H1 (cell line): Measurements from ENCODE around the gene PASK. TPM values are rescaled to one million over a fixed set of nuclear protein-coding genes. Genes with fewer than 3 reads are reported as not detected.

ENCODE experiments used
- CBX5 ChIP-seq: fragments of 300-800, 300-1000 bp; sonication (generic); IDR thresholded peaks from 2 replicates; pipeline ENCODE4 v1.7.1; 2016; ENCODE audit warnings: antibody characterized with exemption, low read length, low read depth
- CTBP2 ChIP-seq: IDR thresholded peaks from 2 replicates; pipeline ENCODE4 v1.7.0; 2011; ENCODE audit warnings: borderline replicate concordance, mild to moderate bottlenecking, moderate library complexity, mixed read lengths, low read length; ENCODE audit not compliant: insufficient read depth, insufficient read length
- KDM1A ChIP-seq: fragments of 200-600, 300-600 bp; sonication (generic); IDR thresholded peaks from 2 replicates; pipeline ENCODE4 v1.7.1; 2016; ENCODE audit warnings: mild to moderate bottlenecking, low read length, borderline replicate concordance
- NANOG ChIP-seq: IDR thresholded peaks from 2 replicates; pipeline ENCODE4 v1.6.1; 2011; ENCODE audit warnings: low read length, low read depth, mild to moderate bottlenecking, inconsistent platforms; ENCODE audit not compliant: insufficient read depth, poor library complexity, severe bottlenecking
- PHF8 ChIP-seq: fragments of 200-600 bp; sonication (generic); conservative IDR thresholded peaks from 2 replicates; pipeline ENCODE4 v1.7.1; 2012; ENCODE audit warnings: low read depth, mild to moderate bottlenecking, inconsistent platforms, low read length, moderate library complexity
- RFX5 ChIP-seq: IDR thresholded peaks from 2 replicates; pipeline ENCODE4 v1.6.1; 2011; ENCODE audit warnings: low read depth, low read length, improper control_type of control experiment, borderline replicate concordance
- polyA plus RNA-seq, 7 experiments: library from polyadenylated mRNA; depleted of rRNA in 3 of 7; stranded (reverse) in 5 of 7; unstranded in 2 of 7; fragments of >200 nt in 5 of 7; fragments of 200-250 nt in 2 of 7; gene quantifications; 1 replicate in 5 of 7; 2 replicates in 1 of 7; 4 replicates in 1 of 7; pipeline versions ENCODE4 v1.2.1 to v1.2.3, GENCODE V29; 2011 to 2013; ENCODE audit warnings: missing spikeins in 2 of 7, mixed read lengths in 2 of 7
- total RNA-seq: library from RNA; stranded (reverse); fragmentation: NEBNext Ultra II Directional; extraction: Animal tissue kit (Norgen Biotek cat#: 25700); gene quantifications from 2 replicates; pipeline ENCODE4 v1.2.1, GENCODE V29; 2021
- TF ChIP-seq, protein P1 (sequence below), 3 experiments: IDR thresholded peaks; 1 replicate in 2 of 3; 2 replicates in 1 of 3; pipeline versions ENCODE4 v1.5.1 to v1.6.1; 2011; ENCODE audit warnings: low read length in 3 of 3, mild to moderate bottlenecking in 3 of 3, inconsistent platforms in 2 of 3, low read depth in 1 of 3, moderate library complexity in 1 of 3; ENCODE audit not compliant: insufficient read depth in 1 of 3; ENCODE audit errors: control extremely low read depth in 1 of 3
- TF ChIP-seq, protein P2 (sequence below): IDR thresholded peaks from 2 replicates; pipeline ENCODE4 v1.6.1; 2012; ENCODE audit warnings: inconsistent platforms

PASK gene
- total and polyA plus RNA-seq, 2 of the 8 experiments (the other 6 are each of a cell fraction or from before 2014, with no cell fraction given): 20.5 to 66.1 TPM

DNA sequence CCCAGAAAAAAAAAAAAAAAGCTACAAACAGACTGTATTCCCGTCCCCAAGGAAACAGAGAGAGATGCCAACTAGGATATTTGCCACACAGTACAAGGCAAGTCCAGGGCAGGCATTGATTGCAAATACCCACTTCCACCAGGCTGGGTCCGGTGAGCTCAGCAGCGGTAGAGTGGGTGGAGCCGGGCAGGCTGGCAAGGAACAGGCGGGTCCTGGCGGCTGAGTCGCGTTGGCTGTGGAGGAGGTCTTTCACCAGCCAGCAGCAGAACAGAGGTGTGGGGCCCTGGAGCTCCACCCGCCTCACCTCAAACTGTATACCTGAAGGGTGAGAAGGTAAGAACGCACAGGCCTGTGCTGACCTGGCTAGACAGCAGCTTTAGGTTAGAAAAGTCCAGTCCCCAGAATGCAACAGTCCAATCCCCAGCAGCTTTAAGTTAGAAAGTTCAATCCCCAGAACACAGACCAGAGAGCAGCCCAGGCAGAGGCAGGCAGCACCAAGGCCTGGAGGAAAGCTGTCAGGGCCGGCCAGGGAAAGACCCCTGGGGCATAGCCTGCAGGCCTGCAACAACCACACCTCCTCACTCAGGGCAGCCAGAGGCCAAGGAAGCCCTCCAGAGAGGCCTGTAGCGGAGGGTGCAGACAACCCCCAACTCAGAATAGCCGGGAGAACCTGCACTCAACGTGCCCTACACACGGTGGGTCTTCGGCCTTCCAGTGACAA lies 25.3 kb downstream of the PASK start (continued):
- TF ChIP-seq, protein P1, sequence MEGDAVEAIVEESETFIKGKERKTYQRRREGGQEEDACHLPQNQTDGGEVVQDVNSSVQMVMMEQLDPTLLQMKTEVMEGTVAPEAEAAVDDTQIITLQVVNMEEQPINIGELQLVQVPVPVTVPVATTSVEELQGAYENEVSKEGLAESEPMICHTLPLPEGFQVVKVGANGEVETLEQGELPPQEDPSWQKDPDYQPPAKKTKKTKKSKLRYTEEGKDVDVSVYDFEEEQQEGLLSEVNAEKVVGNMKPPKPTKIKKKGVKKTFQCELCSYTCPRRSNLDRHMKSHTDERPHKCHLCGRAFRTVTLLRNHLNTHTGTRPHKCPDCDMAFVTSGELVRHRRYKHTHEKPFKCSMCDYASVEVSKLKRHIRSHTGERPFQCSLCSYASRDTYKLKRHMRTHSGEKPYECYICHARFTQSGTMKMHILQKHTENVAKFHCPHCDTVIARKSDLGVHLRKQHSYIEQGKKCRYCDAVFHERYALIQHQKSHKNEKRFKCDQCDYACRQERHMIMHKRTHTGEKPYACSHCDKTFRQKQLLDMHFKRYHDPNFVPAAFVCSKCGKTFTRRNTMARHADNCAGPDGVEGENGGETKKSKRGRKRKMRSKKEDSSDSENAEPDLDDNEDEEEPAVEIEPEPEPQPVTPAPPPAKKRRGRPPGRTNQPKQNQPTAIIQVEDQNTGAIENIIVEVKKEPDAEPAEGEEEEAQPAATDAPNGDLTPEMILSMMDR (IDR thresholded peaks at IDR 0.05; ENCODE audit: control extremely low read depth in 1 of 3, insufficient read depth in 1 of 3, low read depth in 1 of 3, low read length in 3 of 3): no peak
- TF ChIP-seq RFX5 (no peak), CTBP2 (no peak), KDM1A (no peak), CBX5 (no peak), NANOG (no peak), PHF8 (no peak)
- TF ChIP-seq, protein P2, sequence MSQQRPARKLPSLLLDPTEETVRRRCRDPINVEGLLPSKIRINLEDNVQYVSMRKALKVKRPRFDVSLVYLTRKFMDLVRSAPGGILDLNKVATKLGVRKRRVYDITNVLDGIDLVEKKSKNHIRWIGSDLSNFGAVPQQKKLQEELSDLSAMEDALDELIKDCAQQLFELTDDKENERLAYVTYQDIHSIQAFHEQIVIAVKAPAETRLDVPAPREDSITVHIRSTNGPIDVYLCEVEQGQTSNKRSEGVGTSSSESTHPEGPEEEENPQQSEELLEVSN: no peak
- TF ChIP-seq, all 59 proteins: peak for 0
